Measurements from ENCODE around the gene RORC.
"Not testable (repeated sequence)": the region's sequence is repeated elsewhere in the genome, so short reads cannot be mapped to it uniquely, and the experiment has no call there.

The RORC gene

GRCh38 chr1:151831605-151832004 lies at the start of gene RORC:
Gene RORC, minus strand, starts transcription at chr1:151831802. Its CDS starts 38 bp downstream, at chr1:151831764.
- DNase-seq = no peak

DNA sequence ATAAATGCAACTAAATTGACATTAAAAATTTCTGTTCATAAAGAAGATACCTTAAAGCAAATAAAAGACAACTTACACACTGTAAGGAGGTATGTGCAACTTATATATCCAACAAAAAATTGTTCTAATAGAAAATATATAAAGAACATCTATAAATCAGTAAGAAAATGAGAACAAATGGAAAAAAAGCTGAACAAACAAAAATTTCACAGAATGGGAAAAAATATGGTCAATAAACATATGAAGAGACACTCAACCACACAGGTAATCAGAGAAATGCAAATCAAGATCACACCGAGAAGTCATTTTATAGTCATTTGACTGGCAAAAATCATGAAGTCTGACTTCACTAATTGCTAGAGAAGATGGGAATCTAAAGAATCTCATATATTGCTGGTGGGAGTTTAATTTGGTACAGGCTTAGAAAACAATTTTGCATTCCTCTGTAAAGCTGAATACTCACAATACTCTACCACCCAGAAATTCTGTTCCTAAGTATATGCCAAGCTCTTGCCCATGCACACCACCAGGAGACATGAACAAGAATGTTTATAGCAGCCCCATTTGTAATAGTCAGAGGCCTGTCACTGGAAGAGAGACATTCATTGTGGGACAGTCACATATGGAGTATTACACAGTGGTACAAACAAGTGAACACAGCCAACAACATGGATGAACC lies 44.0 kb upstream of the RORC start:
- DNase-seq = no peak

- not testable (repeated sequence) for DNase-seq
Measured at GRCh38 chr1:151872776-151873175, 41.2 kb upstream of the RORC start.

- no peak for DNase-seq
Measured at GRCh38 chr1:151871284-151872030, 39.9 kb upstream of the RORC start.

DNA sequence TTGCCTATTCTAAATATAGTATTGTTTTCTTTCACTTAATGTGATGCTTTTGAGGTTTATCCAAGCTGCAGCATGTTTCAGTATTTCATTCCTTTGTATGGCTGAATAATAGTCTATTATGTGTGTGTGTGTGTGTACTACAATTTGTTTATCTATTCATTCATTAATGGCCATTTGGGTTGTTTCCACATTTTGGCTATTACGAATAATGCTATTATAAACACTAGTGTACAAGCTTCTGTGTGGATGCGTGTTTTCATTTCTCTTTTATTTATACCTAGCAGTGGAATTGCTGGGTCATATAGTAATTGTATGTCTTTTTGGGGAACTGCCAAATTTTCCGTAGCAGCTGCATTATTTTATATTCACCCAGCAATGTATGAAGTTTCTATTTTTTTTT lies 36.9 kb upstream of the RORC start:
- no peak for DNase-seq

DNA sequence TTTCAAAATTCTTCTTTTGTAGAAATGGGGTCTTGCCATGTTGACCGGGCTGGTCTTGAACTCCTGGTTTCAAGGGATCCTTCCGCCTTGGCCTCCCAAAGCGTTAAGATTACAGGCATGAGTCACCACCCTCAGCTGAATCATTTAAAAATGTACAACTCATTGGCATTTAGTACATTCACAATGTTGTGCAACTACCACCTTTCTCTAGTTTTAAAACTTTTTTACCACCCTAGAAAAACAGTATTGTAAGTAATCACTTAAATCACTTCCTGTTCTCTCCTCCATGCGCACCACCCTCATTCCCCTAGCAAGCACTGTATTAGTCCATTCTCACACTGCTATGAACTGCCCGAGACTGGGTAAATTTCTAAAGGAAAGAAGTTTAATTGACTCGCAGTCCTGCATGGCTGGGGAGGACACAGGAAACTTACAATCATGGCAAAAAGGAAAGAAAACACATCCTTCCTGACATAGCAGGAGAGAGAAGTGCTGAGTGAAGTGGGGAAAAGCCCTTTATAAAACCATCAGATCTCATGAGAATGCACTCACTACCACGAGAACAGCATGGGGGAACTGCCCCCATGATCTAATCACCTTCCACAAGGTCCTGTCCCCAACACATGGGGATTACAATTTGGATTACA lies 36.3 kb upstream of the RORC start:
- no peak for DNase-seq

DNA sequence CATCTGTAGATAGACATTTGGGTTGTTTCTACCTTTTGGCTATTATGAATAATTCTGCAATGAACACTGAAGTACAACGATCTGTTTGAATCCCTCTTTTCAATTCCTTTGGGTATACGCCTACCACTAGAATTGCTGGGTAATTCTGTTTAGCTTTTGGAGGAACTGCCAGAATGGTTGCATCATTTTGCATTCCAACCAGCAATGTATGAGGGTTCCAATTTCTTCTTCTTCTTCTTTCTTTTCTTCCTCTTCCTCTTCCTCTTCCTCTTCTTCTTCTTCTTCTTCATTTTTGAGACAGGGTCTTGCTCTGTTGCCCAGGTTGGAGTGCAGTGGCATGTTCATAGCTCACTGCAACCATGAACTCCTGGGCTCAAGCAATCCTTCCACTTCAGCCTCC lies 35.7 kb upstream of the RORC start:
- DNase-seq = no peak

GRCh38 chr1:151864411-151864810 lies 32.8 kb upstream of the RORC start:
- DNase-seq = no peak

- no peak for DNase-seq
Measured at GRCh38 chr1:151862604-151863003, 31.0 kb upstream of the RORC start.

DNA sequence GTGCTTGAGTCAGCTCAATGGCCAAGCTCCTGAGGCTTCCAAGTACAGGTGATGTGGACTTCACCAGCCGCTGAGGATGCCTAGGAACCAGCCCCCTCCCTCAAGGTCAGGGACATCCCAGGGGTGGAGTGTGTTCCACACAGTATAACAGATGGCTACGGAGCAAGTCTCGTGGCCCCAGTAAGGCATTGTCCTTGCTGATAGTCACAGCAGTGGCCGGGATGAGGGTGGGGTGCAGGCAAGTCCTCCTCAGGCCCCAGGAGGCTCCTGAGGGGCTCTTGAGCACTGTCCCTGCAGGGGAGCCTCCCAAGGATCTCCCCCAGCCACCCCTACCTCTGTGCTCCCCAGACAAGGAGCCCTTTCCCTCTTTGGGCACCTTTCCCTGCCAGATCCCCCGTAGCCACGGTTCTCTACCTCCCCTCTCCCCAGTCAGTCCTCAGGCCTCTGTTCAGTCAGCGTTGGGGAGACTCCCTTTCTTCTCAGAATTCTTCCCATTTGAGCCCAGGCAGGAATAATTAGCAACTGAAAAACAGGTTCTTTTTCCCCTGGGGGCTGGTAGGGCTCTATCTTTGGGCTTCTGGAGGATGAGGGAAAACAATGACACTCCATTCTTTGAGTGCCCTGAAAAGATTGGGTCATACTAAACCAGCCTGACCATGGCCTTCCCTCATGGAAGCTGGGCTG lies 29.0 kb upstream of the RORC start:
- no peak for DNase-seq

GRCh38 chr1:151859891-151860293 lies 28.3 kb upstream of the RORC start:
- no peak for DNase-seq

- no peak for DNase-seq
Measured at GRCh38 chr1:151858886-151859665, 27.5 kb upstream of the RORC start.

GRCh38 chr1:151858030-151858746 lies 26.6 kb upstream of the RORC start:
- no peak for DNase-seq

GRCh38 chr1:151855933-151856332 lies 24.3 kb upstream of the RORC start:
- no peak for DNase-seq

DNA sequence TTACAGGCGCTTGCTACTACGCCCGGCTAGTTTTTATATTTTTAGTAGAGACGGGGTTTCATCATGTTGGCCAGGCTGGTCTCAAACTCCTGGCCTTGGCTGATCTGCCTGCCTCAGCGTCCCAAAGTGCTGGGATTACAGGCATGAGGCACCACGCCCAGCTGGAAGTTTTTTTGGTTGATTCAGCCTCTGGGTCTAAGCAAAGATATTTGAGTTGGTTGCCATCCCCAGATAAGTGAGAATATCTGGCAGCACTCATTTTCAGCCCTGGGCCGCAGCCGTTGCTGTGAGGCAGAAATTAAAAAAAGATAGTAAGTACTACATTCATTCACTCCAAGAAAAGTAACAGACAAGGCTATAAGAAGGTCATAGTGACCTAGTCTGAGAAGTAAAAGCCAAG lies 23.9 kb upstream of the RORC start:
- DNase-seq = not testable (repeated sequence)

GRCh38 chr1:151854658-151855057 lies 23.1 kb upstream of the RORC start:
- no peak for DNase-seq

DNA sequence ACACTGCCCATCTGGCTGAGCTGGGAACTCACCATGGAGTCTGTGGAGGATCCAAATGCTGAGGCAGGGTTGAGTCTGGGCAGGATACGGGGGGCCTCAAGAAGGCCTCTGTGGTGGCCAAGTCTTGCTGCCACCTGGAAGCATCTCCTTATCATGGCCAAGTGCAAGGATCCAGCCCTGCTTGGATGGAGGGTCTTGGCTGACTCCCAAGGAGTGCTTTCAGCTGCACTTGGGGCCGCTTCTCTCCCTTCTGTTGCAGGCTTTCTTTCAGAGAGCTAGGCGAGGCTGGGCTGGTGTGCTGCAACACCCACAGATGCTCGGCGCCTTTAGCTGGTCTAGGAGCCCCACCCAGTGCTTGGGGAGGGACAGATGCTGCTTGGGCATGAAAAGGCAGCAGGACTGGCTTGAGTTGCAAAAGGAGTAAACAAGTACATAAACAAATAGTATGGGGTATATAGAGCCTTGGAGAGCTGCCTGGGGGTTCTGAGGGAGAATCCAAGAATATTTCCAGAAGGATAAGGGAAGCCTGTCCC lies 21.9 kb upstream of the RORC start, which contains the start of gene THEM5:
Gene THEM5, minus strand, starts transcription at position 302 of the 533 bp plus-strand sequence. Its CDS starts 147 bp downstream, at position 155.
- peak; percentile 10 for DNase-seq

DNA sequence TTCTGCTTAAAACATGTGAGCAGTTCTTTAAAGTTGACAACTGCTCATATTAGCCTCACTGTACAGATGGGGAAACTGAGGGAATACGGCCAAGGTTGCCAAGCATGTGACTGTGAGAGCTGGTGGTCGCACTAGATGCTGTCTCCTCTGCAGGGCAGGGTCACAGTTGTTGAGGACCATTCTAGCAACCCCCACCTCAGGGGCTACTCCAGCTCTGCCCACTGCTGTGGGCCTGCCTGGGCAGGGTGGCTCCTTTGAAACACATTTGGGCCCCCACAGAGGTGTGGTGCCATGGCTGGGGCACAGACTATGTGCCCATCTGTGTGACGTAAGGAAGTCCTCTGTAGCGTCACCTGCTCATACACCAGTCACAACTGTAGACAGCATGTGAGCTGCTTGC lies 21.1 kb upstream of the RORC start:
- no peak for DNase-seq

DNA sequence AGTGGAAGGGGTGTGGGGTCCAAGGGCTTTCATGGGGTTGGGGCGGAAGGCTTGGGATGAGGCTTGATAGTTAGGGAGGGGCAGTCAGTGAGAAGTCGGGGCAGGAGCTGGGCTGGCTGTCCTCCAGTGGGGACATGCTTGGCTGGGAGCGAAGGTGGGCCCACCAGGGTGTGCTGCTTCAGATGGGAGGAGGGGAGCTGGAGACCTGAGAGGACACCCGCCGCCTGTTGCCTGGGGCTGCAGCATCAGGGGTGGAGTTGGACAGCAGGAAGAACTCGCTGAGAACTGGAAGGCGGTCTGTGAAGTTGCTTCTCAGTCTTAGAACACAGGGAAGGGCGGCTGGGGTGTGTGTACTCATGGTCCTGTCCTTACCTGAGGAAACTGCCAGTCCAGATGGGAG lies 20.3 kb upstream of the RORC start:
- no peak for DNase-seq

GRCh38 chr1:151849871-151850270 lies 18.3 kb upstream of the RORC start:
- no peak for DNase-seq

DNA sequence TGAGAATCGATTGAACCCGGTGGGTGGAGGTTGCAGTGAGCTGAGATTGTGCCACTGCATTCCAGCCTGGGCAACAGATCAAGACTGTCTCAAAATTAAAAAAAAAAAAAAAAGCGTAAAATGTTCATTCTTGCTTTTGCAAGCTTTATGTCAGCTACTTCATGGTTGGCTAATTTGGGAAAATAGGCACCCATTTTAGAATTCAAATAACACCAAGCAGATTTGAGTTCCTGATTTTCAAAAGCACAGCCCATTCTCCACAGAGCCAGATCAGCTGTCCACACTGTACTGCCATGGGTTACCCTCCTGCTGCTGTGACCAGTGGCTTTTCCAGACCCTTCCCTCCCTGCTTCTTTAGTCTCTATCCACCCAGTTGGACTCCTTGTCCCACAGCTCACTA lies 17.5 kb upstream of the RORC start:
- no peak for DNase-seq
